G401.6 (cell line): ENCODE results near the gene JAG1.
"Not testable (repeated sequence)": the region's sequence is repeated elsewhere in the genome, so short reads cannot be mapped to it uniquely, and the experiment has no call there.

ENCODE experiments used
- FAIRE-seq: peaks from 2 replicates; lab custom pipeline; 2012; peaks lifted over from hg19 to GRCh38; lab: Jason Lieb, UNC

Gene JAG1

DNA sequence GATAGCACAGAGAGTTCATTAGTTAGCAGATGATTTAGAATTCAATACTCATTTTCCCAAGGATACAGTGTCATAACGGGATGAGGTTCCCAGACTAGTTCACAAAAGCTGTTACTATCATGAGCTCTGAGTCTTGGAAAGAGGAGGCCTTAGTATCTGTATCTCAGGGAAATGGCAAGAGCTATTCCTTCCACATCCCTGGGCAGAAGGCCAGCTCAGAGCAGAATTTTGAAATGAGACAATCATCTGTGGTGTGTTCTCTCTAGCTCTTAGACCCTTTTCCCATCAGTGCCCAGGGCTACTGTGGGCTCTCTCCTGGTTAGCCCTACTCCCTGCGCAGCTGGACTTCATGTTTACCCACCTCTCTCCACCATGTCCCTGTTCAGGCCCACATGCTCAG lies 64.5 kb downstream of the JAG1 start:
- FAIRE-seq, result no peak

DNA sequence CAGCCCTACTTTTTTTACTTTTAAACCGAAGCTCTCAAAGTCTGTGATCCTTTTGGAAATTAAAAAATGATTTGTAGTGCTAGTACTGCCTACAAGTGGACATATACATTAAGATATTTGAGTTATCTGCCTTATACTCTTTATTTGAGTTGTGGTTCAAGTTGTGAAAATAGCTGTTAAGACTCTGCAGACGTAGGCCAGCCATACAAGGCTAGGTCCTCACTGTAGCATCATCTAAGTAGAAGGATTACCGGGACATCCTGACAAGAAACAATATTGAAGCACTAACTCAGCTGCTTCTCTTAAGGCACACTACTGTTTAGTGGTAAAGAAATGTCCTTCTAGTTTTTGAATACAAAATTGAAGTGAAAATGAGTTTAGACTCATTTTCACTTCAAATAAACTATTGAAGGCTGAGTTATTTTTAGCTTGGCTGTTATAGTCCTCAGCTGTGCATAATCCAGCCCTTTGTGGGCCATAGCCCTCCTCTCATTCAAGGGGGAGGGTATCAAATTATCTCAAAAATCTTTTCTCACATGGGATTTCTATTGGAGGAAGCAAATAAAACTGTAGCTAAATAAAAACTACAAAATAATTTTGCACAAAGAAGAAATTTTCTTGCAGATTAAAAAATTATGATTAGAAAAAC lies 68.1 kb downstream of the JAG1 start:
- FAIRE-seq, result no peak

DNA sequence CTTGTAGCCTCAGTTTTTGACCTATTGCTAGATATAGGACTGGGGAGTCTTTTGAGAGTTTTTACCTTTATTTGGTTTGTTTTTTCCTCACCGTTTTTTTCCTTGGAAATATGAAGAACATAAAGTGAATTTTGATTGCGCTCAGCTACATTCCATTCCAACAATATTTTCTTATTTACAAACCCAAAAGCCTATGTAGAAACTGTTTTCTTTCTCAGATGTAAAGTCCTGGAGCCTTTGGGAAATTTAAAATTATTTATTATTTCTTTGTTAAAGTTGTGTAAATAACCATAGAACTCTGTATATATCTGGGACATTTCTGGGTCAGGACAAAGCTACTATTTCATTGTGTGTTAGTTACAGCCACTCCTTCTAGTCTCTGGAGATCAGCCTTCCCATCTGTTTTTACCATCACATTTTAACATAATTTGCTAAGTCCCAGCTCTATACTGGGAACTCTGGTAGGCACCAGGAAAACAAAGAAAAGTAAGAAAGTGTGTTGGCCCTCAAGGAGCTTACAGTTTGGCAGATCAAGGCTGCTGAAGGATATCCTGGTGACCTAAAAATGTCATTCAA lies 68.8 kb downstream of the JAG1 start:
- no peak for FAIRE-seq

DNA sequence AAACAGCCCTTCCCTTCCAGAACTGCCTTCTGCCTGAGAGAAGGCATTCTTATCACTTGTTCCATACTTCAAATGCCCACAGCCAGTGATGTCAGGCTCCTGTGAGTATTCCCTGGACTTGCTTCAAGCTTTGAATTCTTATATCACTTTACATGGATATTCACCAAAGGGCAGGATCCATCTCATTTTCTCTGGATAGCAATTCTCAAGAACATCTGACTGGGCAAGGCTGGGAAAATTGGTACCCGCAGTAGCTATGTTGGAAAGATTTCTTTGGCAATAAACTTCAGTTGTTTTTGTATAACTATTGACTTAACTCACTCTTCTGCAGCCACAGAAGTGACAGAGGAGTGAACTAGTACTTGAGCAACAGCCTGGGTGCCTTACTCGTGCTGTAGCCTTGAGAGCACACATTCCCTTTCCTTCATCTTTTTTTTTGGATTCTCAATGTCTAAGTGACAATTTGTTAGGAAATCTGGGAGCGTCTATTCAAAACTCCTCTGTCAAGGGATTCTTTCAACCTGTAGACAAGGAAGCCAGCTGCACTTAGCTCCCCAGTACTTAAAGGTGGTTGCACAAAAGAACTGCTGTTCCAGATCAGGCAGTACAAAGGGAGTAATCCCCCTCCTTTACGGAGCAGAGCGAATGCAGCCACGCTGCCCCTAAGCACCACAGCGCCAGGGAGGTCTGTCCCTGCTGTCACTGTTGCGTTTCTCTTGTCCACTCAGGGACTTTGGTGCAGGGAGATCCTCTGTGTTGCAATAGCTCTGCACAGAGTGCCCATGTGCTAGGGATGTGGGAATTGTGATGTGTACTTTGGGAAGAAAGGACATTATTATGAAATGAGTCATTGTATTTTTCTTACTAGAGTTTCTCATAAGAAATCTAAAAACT lies 69.6 kb downstream of the JAG1 start:
- no peak for FAIRE-seq

DNA sequence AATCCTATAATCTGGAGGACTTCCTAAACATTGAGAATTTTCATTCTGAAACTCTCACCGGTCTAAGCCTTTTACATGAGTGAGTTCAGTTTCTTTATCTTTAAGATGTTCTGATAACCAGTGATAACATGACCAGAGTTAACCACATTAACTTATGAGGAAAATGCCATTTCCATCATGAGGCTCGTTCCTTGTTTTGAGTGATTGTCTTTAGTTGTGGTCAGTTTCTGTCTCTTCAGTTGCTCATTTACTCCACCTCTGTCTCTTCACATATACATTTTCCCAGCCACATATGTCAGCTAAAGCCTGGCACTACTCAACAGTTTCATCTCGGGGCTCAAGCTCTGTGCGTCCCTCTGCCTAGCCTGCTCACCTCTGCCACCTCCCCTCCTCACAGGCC lies 70.4 kb downstream of the JAG1 start:
- no peak for FAIRE-seq

DNA sequence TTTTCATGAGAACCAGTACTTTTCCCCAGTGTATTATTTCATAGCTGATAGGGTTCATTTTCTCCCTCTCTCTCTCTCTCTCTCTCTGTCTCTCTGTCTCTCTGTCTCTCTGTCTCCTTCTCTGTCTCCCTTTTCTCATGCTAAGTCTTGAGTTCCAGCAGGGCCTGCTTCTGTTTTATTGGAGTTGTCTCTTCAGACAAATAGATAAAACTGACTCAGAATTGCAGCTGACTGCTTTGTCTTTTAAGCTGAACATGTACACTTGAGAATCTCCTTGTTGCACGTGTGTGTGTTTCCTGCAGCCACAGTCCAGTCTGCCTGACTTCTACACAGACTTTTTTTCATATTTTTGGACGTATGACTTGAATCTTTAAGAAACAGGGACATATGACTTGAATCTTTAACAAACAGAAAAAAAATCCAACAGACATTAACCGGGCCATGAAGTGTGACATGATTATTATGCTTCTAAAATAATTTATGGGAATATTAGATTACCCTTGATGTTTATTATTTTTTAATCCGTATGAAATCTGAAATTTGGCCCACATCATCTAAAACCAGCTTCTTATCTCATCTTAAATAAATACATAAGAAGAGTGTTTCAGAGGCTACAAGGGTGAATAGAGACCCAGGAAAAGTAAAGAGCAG lies 71.5 kb downstream of the JAG1 start:
- no peak for FAIRE-seq

DNA sequence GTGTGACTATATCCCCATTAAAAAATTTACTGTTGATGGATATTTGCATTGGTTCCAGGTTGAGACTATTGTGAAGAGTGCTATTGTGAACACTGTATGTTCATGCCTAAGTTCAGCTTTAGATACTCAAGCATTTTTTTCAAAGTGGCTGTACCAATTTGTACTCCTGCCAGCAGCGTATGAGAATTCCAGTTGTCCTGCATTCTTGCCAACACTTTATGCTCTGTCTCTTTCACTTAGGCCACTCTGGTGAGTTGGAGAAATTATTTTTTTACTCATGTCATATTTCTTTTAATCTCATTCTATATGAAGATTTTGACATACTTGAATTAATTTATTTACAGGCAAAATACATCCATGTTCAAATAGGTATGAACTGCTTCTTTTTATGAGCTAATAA lies 76.2 kb downstream of the JAG1 start:
- FAIRE-seq, result no peak

DNA sequence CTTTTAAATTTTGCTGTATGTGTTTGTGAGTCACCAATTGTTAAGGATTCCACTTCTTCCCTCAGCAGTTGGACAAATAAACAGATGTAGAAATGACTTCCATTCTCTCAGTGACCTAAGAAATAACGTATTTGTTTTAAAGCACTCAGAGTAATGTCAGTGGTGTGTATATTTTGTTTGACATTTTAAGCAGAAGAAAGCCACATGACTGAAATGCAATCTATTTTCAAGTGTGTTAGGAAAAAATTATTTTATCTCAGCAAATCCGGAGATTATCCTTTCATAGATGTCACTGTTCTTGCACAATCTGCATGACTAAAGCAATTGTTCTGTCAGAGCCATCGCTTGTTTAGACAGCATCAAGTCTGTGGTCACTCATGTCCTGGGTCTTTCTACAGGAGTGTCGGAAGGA lies 77.1 kb downstream of the JAG1 start:
- no peak for FAIRE-seq

DNA sequence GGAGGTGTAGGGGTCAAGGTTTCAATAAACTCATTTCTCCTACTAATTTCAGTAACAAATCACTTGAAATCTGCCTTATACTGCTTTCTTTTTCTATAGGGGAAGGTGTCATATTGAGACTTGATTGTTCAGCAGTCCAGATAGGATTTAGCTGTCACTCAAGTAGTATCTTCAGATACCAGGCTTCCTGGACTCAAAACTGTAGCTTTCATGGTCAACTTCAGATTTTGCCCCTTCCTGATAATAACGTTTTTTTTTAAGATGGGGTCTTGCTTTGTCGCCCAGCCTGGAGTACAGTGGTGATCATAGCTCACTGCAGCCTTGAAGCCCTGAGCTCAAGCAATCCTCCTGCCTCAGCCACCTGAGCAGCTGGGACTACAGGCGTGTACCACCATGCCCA lies 77.8 kb downstream of the JAG1 start:
- FAIRE-seq, result no peak

DNA sequence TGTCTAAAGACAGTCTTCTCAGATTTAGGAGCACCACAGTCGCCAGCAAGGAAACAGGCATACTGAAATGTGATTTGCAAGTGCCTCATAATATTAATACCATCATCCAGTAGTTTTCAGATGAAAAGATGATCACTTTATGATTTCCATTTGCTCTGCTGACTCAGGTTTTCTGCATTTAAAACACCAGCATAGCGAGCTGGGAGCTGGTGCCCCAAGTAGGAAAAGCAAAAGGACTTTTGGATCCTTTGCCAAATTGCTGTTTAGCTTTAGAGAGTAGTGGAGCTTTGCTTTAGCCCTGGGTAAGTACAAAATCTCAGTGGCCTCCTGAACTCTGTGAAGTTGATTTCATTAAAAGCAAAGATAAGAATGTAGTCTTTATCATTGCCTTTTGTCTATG lies 78.5 kb downstream of the JAG1 start:
- FAIRE-seq, result no peak

DNA sequence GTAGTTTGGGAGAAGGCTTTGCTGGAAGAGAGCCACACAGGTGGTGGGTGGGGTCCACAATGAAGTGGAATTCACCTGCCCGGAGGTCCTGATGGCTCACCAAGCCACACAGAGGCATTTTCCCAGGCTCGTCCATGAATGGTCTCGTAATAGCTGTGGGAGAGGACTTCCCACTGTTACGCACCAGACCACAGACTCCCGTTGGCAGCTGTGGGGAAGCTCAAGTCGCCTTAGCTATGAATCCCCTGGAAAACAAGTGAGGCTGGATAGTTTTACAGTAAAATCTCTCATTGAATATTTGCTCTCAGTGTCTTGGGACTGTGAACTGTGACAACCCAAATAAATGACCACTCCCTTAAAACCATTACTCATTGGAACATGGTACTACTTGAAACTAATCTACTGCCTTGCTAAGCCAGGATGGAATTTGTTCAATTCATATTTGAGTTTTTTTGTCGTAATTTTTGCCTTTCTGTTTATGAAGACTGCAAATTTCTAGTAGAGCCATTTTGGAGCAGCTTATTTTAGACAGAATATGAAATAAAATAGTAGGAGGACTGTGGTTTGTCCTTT lies 79.4 kb downstream of the JAG1 start:
- FAIRE-seq, result no peak

DNA sequence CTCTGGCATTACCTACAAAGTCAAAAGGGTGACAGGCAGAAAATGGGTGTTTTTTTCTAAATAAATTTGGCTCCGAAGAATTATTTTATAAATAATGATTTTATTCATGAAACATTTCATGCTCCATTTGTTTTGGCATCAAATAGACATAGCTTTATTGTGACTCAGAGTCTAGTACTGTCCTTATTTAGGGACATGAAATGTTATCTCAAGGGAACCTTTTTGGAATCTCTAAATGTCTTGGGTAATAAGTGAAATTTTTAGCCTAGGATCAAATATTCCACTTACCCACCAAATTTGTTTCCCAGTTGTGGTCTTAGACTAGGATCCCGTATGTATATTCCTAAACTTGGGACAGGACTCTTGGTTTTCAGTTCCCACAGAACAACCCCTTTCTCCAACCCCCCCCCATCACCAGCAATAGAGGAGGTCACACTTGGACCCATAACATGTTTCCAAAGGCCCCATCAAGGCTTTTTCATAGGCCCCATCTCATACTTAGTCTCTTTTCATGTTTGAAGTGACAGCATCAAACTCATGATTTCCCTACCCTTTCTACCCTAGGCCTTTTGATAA lies 81.8 kb downstream of the JAG1 start:
- FAIRE-seq, result no peak

DNA sequence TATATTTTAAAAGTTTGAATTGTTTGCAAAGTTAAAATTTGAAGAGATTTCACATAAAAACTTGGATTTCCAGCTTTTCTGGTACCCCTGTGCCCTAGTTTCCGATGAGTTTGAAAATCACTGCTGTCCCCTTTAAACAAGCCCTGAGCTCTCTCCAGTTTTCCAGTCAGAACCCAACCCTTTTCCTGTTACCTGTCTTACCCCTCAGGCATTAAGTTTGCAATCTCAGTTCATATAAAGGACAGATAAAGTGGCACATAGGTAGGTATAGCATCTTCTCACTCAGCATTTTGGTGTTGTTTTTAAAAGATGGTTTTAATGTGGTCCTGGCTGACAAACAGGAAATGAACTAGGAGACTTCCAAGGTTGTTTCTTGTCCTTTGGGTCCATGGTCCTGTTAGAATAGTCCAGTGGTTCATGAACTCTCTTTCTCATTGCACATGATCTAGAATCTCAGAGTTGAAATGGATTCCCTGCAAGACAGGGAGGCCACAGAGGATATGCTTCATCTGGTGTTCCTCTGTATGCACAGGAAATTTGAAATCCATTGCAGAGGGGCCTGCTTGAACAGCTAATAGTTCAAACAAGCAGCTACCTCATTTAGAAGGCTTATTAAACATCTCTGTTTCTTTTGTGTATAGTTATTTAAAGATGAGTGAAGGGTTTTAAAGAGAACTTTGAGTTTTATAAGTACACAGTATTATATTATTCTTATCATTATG lies 82.7 kb downstream of the JAG1 start:
- FAIRE-seq, result no peak

DNA sequence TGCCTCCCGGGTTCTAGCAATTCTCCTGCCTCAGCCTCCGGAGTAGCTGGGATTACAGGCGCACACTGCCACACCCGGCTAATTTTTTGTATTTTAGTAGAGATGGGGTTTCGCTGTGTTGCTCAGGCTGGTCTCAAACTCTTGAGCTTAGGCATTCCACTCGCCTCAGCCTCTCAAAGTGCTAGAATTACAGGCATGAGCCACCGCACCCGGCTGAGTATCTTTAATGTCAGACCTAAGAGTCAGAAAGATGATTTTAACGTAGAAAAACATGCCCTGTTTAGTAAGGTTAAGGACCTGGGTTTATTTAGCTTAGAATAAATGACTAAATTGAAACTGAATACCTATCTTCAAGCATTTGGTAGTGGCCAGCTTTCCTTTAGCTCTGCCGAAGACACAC lies 83.4 kb downstream of the JAG1 start:
- FAIRE-seq, result not testable (repeated sequence)
